Skeletal muscle satellite cell (primary cell): ENCODE measurements around the gene KIAA1671.

Experiments used
- H3K27me3 ChIP-seq: 2 replicates; pipeline ENCODE4 v1.7.0; 2013; ENCODE audit warnings: low read length; ENCODE audit not compliant: control insufficient read depth, insufficient read depth
- H3K36me3 ChIP-seq: 2 replicates; pipeline ENCODE4 v1.7.0; 2013; ENCODE audit warnings: mild to moderate bottlenecking, control low read depth, low read length; ENCODE audit not compliant: insufficient read depth
- H3K4me1 ChIP-seq: 2 replicates; pipeline ENCODE4 v1.7.0; 2013; ENCODE audit warnings: low read length; ENCODE audit not compliant: control insufficient read depth, insufficient read depth
- H3K4me2 ChIP-seq: 2 replicates; pipeline ENCODE4 v1.7.0; 2013; ENCODE audit warnings: mild to moderate bottlenecking, low read length
- H3K4me3 ChIP-seq: 2 replicates; pipeline ENCODE4 v1.7.0; 2013; ENCODE audit warnings: low read length
- H3K9ac ChIP-seq: 2 replicates; pipeline ENCODE4 v1.7.0; 2013; ENCODE audit warnings: mild to moderate bottlenecking, low read depth, low read length, moderate library complexity
- H3K9me3 ChIP-seq: replicated peaks from 2 replicates; pipeline ENCODE4 v1.7.0; 2013; ENCODE audit warnings: mild to moderate bottlenecking, control low read depth, low read length

KIAA1671 gene

GRCh38 chr22:25080855-25081254 is 128.3 kb downstream of the KIAA1671 start:
- Histone ChIP-seq H3K4me3 (no peak overlapping the region), H3K36me3 (no peaks in the 10 kb centered on the region), H3K4me2 (no peak overlapping the region), H3K27me3 (peaks cover 5% of the 10 kb centered on the region), H3K4me1 (no peaks in the 10 kb centered on the region), H3K9me3 (no peaks in the 10 kb centered on the region), H3K9ac (no peak overlapping the region)

DNA sequence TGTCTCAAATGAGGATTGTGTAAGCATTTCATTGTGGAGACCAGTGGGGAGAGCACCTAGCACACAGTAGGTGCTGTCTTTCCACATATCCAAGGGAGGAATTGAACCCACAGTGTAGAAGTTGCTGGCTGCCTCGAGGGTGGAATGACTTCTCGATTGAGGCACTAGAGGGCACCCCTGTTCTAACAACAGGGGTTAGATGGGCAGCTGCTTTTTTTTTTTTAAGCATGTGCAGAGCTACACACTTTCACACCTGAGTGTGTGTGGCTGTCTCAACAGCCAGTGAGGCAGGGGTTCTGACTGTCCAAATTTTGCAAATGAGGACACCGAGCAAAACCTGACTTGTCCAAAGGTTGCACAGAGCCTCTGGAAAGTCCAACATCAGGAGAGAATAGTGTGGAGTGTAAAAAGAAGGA is 128.9 kb downstream of the KIAA1671 start:
- Histone ChIP-seq H3K4me2 (no peak overlapping the region), H3K4me3 (no peak overlapping the region), H3K9ac (no peak overlapping the region), H3K9me3 (no peaks in the 10 kb centered on the region), H3K4me1 (no peaks in the 10 kb centered on the region), H3K27me3 (peaks cover 8% of the 10 kb centered on the region), H3K36me3 (no peaks in the 10 kb centered on the region)

DNA sequence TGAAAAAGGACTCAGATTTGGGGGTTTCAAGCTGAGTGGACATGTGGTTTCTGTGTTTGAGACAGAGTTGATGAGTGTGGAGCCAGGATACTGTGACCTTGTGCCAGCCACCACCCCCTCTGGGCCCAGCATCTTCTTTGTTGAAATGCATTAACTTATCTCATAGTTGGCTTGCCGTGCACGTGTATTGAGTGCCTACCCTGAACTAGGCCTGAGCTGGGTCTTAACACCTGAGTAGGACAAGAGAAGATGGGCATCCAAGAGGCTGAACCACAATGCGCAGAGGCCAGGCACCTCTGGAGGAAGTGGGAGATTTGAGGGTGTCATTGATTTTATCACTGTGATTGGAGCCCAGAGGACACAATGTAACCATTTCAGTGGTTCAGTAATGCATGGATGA is 129.6 kb downstream of the KIAA1671 start:
- Histone ChIP-seq H3K4me2 (no peak overlapping the region), H3K9me3 (no peaks in the 10 kb centered on the region), H3K9ac (no peak overlapping the region), H3K27me3 (peaks cover 4% of the 10 kb centered on the region), H3K4me3 (no peak overlapping the region), H3K36me3 (no peaks in the 10 kb centered on the region), H3K4me1 (no peaks in the 10 kb centered on the region)

DNA sequence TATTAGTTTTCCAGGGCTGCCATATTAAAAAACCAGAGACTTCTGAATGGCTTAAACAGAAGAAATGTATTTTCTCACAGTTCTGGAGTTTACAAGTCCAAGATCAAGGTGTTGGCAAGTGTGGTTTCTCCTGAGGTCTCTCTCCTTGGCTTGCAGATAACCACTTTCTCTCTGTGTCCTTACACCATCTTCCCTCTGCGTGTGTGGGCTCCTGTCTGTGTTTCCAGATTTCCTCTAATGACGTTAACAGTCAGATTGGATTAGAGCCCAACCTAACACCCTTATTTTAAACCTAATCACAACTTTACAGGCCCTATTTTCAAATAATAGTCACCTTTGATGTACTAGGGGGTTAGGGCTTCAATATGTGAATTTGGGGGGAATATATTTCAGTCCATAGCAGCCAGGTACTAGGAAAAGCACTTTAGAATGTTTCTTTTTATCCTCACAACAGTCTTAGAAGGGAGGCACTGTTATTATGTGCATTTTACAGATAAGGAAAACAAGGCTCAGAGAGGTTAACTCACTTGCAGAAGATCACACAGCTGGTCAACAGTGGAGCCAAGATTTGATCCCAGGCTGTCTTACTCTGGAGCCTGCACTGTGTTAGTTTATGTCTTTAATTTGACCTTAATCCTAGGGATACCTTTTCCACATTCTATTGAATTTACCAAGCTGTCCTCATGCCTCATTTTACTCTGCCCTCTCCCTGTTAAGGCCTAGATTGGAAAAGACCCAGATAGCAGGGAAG is 130.7 kb downstream of the KIAA1671 start:
- no peaks in the 10 kb centered on the region for H3K9me3 ChIP-seq
- no peaks in the 10 kb centered on the region for H3K4me1 ChIP-seq
- H3K4me2 ChIP-seq: no peak overlapping the region
- H3K9ac ChIP-seq: no peak overlapping the region
- no peaks in the 10 kb centered on the region for H3K36me3 ChIP-seq
- no peak overlapping the region for H3K4me3 ChIP-seq
- peaks cover 3% of the 10 kb centered on the region for H3K27me3 ChIP-seq

DNA sequence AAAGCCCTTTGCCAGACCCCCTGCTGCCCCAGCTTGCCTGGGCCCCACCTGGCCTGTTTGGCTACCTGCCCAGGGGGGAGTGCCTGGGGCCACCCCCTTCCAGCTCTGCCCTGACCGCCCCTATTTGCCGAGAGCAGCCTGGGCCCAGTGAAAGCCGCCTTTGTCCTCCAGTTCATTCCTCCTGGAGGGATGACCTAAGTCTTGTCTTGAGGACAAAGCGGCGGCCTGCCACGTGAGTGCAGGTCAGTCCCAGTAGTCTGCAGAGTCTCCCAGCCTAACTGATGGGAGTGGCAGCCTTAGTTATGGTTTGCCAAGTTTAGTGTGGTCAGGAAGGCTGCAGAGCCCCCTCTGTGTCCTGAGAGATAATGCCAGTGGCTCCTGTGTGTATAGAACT is 131.3 kb downstream of the KIAA1671 start:
- Histone ChIP-seq H3K4me2 (no peak overlapping the region), H3K4me1 (no peaks in the 10 kb centered on the region), H3K9me3 (no peaks in the 10 kb centered on the region), H3K9ac (no peak overlapping the region), H3K27me3 (peaks cover 3% of the 10 kb centered on the region), H3K36me3 (no peaks in the 10 kb centered on the region), H3K4me3 (no peak overlapping the region)

DNA sequence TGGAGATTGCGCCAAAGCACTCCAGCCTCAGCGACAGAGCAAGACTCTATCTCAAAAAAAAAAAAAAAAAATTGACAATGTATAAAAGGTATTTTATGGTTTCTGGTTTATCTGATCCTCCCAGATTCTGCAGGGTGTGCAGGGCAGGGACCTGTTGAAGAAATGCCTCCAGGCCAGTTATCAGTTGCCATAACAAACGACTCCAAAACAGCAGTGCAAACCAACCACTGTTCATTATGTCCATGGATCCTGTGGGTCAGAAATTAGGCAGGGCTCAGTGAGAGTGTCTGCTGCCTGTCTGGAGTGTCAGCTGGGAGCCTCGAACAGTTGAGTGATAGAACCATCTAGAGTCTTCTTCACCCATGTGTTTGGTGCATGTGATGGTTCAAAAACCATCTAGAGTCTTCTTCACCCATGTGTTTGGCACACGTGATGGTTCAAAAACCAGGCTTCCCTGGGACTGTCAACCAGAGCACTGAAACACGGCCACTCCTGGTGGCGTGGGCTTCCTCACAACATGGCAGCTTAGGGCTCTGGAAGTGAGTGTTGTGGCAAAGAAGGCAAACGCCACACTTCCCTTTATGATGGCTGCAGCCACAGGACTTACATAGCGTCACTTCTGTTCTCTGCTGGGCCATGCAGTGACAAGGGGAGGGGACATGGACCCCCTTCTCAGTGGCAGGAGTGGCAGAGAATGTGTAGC is 132.0 kb downstream of the KIAA1671 start:
- Histone ChIP-seq H3K4me3 (no peak overlapping the region), H3K4me1 (no peaks in the 10 kb centered on the region), H3K36me3 (no peaks in the 10 kb centered on the region), H3K4me2 (no peak overlapping the region), H3K27me3 (peaks cover 3% of the 10 kb centered on the region), H3K9me3 (no peaks in the 10 kb centered on the region), H3K9ac (no peak overlapping the region)

DNA sequence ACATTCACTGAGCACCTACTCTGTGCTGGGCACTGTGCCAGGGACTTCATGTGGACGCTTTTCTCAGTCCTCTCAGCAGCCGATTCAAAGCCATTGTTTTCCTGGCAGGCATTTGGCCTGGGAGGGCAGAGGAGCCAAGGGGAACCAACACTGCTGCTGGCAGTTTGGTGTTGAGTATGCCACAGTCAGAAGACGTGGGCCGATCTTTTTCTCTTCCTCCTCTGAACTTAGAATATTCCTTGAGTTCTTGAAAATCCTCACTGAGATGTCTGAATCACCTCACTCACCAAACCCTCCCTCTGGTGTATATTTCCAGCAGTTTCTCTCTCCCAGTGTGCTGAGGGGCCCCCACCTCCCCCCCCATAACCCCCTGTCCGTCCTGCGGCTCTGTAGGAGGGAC is 132.6 kb downstream of the KIAA1671 start:
- no peaks in the 10 kb centered on the region for H3K36me3 ChIP-seq
- H3K9ac ChIP-seq: no peak overlapping the region
- H3K4me1 ChIP-seq: no peaks in the 10 kb centered on the region
- H3K9me3 ChIP-seq: no peaks in the 10 kb centered on the region
- H3K27me3 ChIP-seq: peaks cover 8% of the 10 kb centered on the region
- no peak overlapping the region for H3K4me2 ChIP-seq
- H3K4me3 ChIP-seq: no peak overlapping the region

DNA sequence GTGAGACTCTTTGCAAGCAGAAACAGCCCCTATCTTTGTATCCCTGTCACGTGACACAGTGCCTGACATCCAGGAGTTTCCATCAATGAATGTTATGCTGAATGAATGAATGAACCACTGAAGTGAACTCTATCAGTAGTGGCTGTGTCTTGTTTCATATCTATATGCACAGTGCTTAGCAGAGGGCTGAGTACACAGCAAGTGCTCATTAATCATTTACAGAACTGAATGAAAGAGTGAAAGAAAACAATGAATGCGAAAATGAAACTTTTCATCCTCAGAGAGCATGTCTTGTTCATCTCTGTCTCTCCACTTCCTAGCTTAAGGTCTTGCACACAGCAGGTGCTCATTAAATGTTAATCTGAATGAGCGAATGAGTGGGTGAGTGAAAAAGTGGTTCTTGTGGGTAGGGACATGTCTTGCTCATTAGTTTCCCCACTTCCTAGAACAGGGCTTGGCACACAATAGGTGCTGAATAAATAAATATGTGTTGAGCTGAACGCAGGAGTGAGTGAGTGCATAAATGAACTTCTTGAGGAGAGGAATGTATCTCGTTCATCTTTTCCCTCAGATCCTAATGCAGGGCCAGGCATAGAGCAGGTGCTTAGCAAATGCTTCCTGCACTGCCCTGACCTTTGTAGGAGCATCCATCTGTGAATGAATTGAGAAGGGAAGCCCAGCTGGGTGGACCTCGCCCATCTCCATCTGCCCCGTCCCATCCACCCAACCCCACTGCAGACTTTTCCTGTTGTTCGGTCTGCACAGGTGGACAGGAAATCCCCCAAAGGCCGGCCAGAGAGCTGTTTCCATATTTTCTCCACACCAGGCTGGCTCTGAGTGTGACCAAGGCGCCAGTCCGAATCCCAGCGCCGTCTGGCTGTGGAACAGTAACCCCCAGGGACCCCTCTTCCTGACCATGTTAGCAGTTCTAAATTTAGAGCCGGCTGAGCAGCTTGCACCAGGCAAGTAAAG is 133.7 kb downstream of the KIAA1671 start:
- Histone ChIP-seq H3K36me3 (no peaks in the 10 kb centered on the region), H3K9ac (no peak overlapping the region), H3K27me3 (peaks cover 10% of the 10 kb centered on the region), H3K4me2 (no peak overlapping the region), H3K9me3 (no peaks in the 10 kb centered on the region), H3K4me3 (no peak overlapping the region), H3K4me1 (no peaks in the 10 kb centered on the region)

DNA sequence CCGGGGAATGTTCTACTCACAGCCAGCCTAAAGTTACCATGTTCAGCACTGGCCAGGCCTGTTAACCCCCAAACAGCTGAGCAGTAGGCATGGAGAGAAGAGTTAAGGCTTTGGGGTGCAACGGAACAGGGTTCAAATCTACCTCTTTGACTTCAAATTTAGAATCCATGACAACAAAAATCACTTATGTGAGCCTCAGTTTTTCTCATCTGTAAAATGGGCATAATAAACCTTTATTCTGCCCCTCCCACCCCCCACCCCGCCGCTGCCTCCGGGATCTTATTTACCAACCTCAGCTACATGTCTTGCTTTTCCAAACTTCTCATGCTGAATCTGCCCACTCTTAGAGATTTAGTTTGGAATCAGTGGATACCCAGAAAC is 134.4 kb downstream of the KIAA1671 start:
- no peaks in the 10 kb centered on the region for H3K4me1 ChIP-seq
- H3K4me2 ChIP-seq: no peak overlapping the region
- no peak overlapping the region for H3K9ac ChIP-seq
- H3K9me3 ChIP-seq: no peaks in the 10 kb centered on the region
- no peaks in the 10 kb centered on the region for H3K36me3 ChIP-seq
- H3K27me3 ChIP-seq: peaks cover 10% of the 10 kb centered on the region
- H3K4me3 ChIP-seq: no peak overlapping the region

- H3K9me3 ChIP-seq: no peaks in the 10 kb centered on the region
- no peak overlapping the region for H3K4me2 ChIP-seq
- no peak overlapping the region for H3K4me3 ChIP-seq
- H3K9ac ChIP-seq: no peak overlapping the region
- H3K4me1 ChIP-seq: no peaks in the 10 kb centered on the region
- H3K27me3 ChIP-seq: peaks cover 13% of the 10 kb centered on the region
- no peaks in the 10 kb centered on the region for H3K36me3 ChIP-seq
Observed at GRCh38 chr22:25090225-25090890, 137.8 kb downstream of the KIAA1671 start.

GRCh38 chr22:25091458-25091857 is 138.9 kb downstream of the KIAA1671 start:
- no peak overlapping the region for H3K4me2 ChIP-seq
- no peaks in the 10 kb centered on the region for H3K4me1 ChIP-seq
- no peaks in the 10 kb centered on the region for H3K9me3 ChIP-seq
- peaks cover 10% of the 10 kb centered on the region for H3K27me3 ChIP-seq
- no peaks in the 10 kb centered on the region for H3K36me3 ChIP-seq
- no peak overlapping the region for H3K9ac ChIP-seq
- no peak overlapping the region for H3K4me3 ChIP-seq
